Measurements from ENCODE around the gene WDR27.
"Not testable (repeated sequence)": the region's sequence is repeated elsewhere in the genome, so short reads cannot be mapped to it uniquely, and the experiment has no call there.

The WDR27 gene

GRCh38 chr6:169520104-169520503 is 181.7 kb downstream of the WDR27 start:
- no peaks in the 10 kb centered on the region for H3K36me3 ChIP-seq (replicated peaks; ENCODE audit: insufficient read depth, low read length)
- no peaks in the 10 kb centered on the region for H3K9me2 ChIP-seq (replicated peaks; ENCODE audit: insufficient read depth, low read length)
- H3K4me2 ChIP-seq (ENCODE audit: low read depth, low read length) = no peak overlapping the region
- DNase-seq = no peak
- H3K79me2 ChIP-seq (ENCODE audit: low read length) = no peaks in the 10 kb centered on the region
- no peaks in the 10 kb centered on the region for H3K4me1 ChIP-seq (ENCODE audit: low read length)
- TF ChIP-seq CTCF (IDR thresholded peaks at IDR 0.05; ENCODE audit: low read length) (0 out of 2 replicates have a peak, but pooled peaks have one; percentile 13), EZH2 (optimal IDR thresholded peaks at IDR 0.05; ENCODE audit: low read depth, low read length) (no peak), EZH2phosphoT487 (IDR thresholded peaks at IDR 0.05; ENCODE audit: low read length) (no peak)
- no peaks in the 10 kb centered on the region for H3K9me3 ChIP-seq (replicated peaks; ENCODE audit: insufficient read depth, low read length)
- no peak overlapping the region for H2AFZ ChIP-seq (ENCODE audit: low read length)
- H3K27me3 ChIP-seq (replicated peaks; ENCODE audit: insufficient read depth, low read length) = no peaks in the 10 kb centered on the region
- H3K4me3 ChIP-seq (ENCODE audit: low read length) = no peak overlapping the region
- no peaks in the 10 kb centered on the region for H4K20me1 ChIP-seq (ENCODE audit: insufficient read depth, low read length)
- H3K9ac ChIP-seq (ENCODE audit: low read length) = no peak overlapping the region
- H3K27ac ChIP-seq (ENCODE audit: low read length) = no peak overlapping the region
- H3F3A ChIP-seq (ENCODE audit: insufficient read depth, low read length) = no peaks in the 10 kb centered on the region

- H3K27ac ChIP-seq (ENCODE audit: low read length) = no peak overlapping the region
- DNase-seq = no peak
- no peak for TF ChIP-seq EZH2 (optimal IDR thresholded peaks at IDR 0.05; ENCODE audit: low read depth, low read length)
- TF ChIP-seq CTCF (IDR thresholded peaks at IDR 0.05; ENCODE audit: low read length) = no peak
- no peak for TF ChIP-seq EZH2phosphoT487 (IDR thresholded peaks at IDR 0.05; ENCODE audit: low read length)
These were observed 183.4 kb downstream of the WDR27 start for GRCh38 chr6:169518451-169518850.

GRCh38 chr6:169513478-169514193 is 188.2 kb downstream of the WDR27 start:
- no peaks in the 10 kb centered on the region for H3K79me2 ChIP-seq (ENCODE audit: low read length)
- TF ChIP-seq EZH2phosphoT487 (IDR thresholded peaks at IDR 0.05; ENCODE audit: low read length) = no peak
- no peak for TF ChIP-seq CTCF (IDR thresholded peaks at IDR 0.05; ENCODE audit: low read length)
- no peak for TF ChIP-seq EZH2 (optimal IDR thresholded peaks at IDR 0.05; ENCODE audit: low read depth, low read length)
- H3K27me3 ChIP-seq (replicated peaks; ENCODE audit: insufficient read depth, low read length) = no peaks in the 10 kb centered on the region
- no peaks in the 10 kb centered on the region for H3K36me3 ChIP-seq (replicated peaks; ENCODE audit: insufficient read depth, low read length)
- DNase-seq = no peak
- H3K27ac ChIP-seq (ENCODE audit: low read length) = no peak overlapping the region
- no peaks in the 10 kb centered on the region for H3F3A ChIP-seq (ENCODE audit: insufficient read depth, low read length)
- H3K9ac ChIP-seq (ENCODE audit: low read length) = no peak overlapping the region
- no peak overlapping the region for H2AFZ ChIP-seq (ENCODE audit: low read length)
- no peaks in the 10 kb centered on the region for H4K20me1 ChIP-seq (ENCODE audit: insufficient read depth, low read length)
- H3K9me2 ChIP-seq (replicated peaks; ENCODE audit: insufficient read depth, low read length) = no peaks in the 10 kb centered on the region
- no peaks in the 10 kb centered on the region for H3K4me1 ChIP-seq (ENCODE audit: low read length)
- H3K4me2 ChIP-seq (ENCODE audit: low read depth, low read length) = no peak overlapping the region
- H3K9me3 ChIP-seq (replicated peaks; ENCODE audit: insufficient read depth, low read length) = no peaks in the 10 kb centered on the region
- H3K4me3 ChIP-seq (ENCODE audit: low read length) = no peak overlapping the region

More at GRCh38 chr6:169518451-169518850, 183.4 kb downstream of the WDR27 start:
- H4K20me1 ChIP-seq (ENCODE audit: insufficient read depth, low read length) = no peaks in the 10 kb centered on the region
- H3K9me2 ChIP-seq (replicated peaks; ENCODE audit: insufficient read depth, low read length) = no peaks in the 10 kb centered on the region
- H3K4me1 ChIP-seq (ENCODE audit: low read length) = no peaks in the 10 kb centered on the region
- H3K9me3 ChIP-seq (replicated peaks; ENCODE audit: insufficient read depth, low read length) = no peaks in the 10 kb centered on the region
- no peak overlapping the region for H3K9ac ChIP-seq (ENCODE audit: low read length)
- no peaks in the 10 kb centered on the region for H3K36me3 ChIP-seq (replicated peaks; ENCODE audit: insufficient read depth, low read length)
- no peak overlapping the region for H3K4me2 ChIP-seq (ENCODE audit: low read depth, low read length)
- H3F3A ChIP-seq (ENCODE audit: insufficient read depth, low read length) = no peaks in the 10 kb centered on the region
- no peak overlapping the region for H2AFZ ChIP-seq (ENCODE audit: low read length)
- H3K27me3 ChIP-seq (replicated peaks; ENCODE audit: insufficient read depth, low read length) = no peaks in the 10 kb centered on the region
- H3K79me2 ChIP-seq (ENCODE audit: low read length) = no peaks in the 10 kb centered on the region
- no peak overlapping the region for H3K4me3 ChIP-seq (ENCODE audit: low read length)

- H3K4me2 ChIP-seq (ENCODE audit: low read depth, low read length); H3K27ac ChIP-seq (ENCODE audit: low read length); H3K9me3 ChIP-seq (replicated peaks; ENCODE audit: insufficient read depth, low read length); H3K4me3 ChIP-seq (ENCODE audit: low read length); H2AFZ ChIP-seq (ENCODE audit: low read length); H3K4me1 ChIP-seq (ENCODE audit: low read length); H3K27me3 ChIP-seq (replicated peaks; ENCODE audit: insufficient read depth, low read length); H3K79me2 ChIP-seq (ENCODE audit: low read length); H3F3A ChIP-seq (ENCODE audit: insufficient read depth, low read length); H3K9ac ChIP-seq (ENCODE audit: low read length); DNase-seq; H3K9me2 ChIP-seq (replicated peaks; ENCODE audit: insufficient read depth, low read length); H4K20me1 ChIP-seq (ENCODE audit: insufficient read depth, low read length); H3K36me3 ChIP-seq (replicated peaks; ENCODE audit: insufficient read depth, low read length): not testable (repeated sequence)
These were observed 190.0 kb downstream of the WDR27 start for GRCh38 chr6:169511785-169512184.
